ENCODE measurements around the gene ASCC2.

GRCh38 chr22:29741926-29742325 is 96.1 kb downstream of the ASCC2 start:
- TF ChIP-seq SUZ12 (IDR thresholded peaks at IDR 0.05) (no peak), FOXK2 (IDR thresholded peaks at IDR 0.05) (no peak), BHLHE40 (IDR thresholded peaks at IDR 0.05; ENCODE audit: borderline replicate concordance) (no peak), FOXA1 (IDR thresholded peaks at IDR 0.05) (no peak), NFRKB (IDR thresholded peaks at IDR 0.05) (no peak)

Measured in HEK293T (cell line).